ENCODE results near the gene PI3.
"Not testable (repeated sequence)": the region's sequence is repeated elsewhere in the genome, so short reads cannot be mapped to it uniquely, and the experiment has no call there.

DNA sequence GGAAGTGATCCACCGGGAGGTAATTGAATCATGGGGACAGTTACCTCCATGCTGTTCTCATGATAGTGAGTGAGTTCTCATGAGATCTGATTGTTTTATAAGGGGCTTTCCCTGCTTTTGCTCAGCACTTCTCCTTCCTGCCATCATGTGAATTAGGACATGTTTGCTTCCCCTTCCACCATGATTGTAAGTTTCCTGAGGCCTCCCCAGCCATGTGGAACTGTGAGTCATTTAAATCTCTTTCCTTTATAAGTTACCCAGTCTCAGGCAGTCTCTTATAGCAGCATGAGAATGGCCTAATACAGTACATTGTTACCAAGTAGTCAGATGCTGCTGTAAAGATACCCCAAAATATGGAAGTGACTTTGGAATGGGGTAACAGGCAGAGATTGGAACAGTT, 19.9 kb upstream of the PI3 start:
- TF ChIP-seq CTCF (IDR thresholded peaks at IDR 0.05); ZFX (IDR thresholded peaks at IDR 0.05; ENCODE audit: borderline replicate concordance): not testable (repeated sequence)

All from 22Rv1 (cell line).